GM18870 (cell line): ENCODE data around the gene SZT2.
"Not testable (repeated sequence)": the region's sequence is repeated elsewhere in the genome, so short reads cannot be mapped to it uniquely, and the experiment has no call there.

ENCODE experiments used
- ATAC-seq: cut with Tn5 transposase; IDR thresholded peaks from one replicate; pipeline ENCODE4 v1.9.1; 2021; ENCODE audit warnings: moderate library complexity; ENCODE audit not compliant: unreplicated experiment

Gene SZT2

GRCh38 chr1:43387976-43388599, 1.6 kb upstream of the SZT2 start:
- ATAC-seq: no peak

GRCh38 chr1:43388613-43389012, 1.1 kb upstream of the SZT2 start:
- no peak for ATAC-seq

- ATAC-seq: no peak
Observed at GRCh38 chr1:43392702-43393101, 3.0 kb downstream of the SZT2 start.

GRCh38 chr1:43395523-43395922, 5.8 kb downstream of the SZT2 start:
- ATAC-seq: no peak

GRCh38 chr1:43396059-43396458, 6.4 kb downstream of the SZT2 start:
- no peak for ATAC-seq

GRCh38 chr1:43398227-43398626, 8.5 kb downstream of the SZT2 start:
- no peak for ATAC-seq

- ATAC-seq: not testable (repeated sequence)
Observed at GRCh38 chr1:43400441-43400840, 10.7 kb downstream of the SZT2 start.

GRCh38 chr1:43402089-43402865, 12.6 kb downstream of the SZT2 start:
- no peak for ATAC-seq

- ATAC-seq: no peak
Observed at GRCh38 chr1:43404353-43404752, 14.7 kb downstream of the SZT2 start.

- ATAC-seq: no peak
Observed at GRCh38 chr1:43405219-43405875, 15.6 kb downstream of the SZT2 start.

GRCh38 chr1:43405876-43406234, 16.2 kb downstream of the SZT2 start:
- no peak for ATAC-seq

- ATAC-seq: no peak
Observed at GRCh38 chr1:43410571-43410970, 20.9 kb downstream of the SZT2 start.

GRCh38 chr1:43413426-43413825, 23.7 kb downstream of the SZT2 start:
- ATAC-seq: not testable (repeated sequence)

GRCh38 chr1:43414634-43415223, 25.0 kb downstream of the SZT2 start:
- no peak for ATAC-seq

GRCh38 chr1:43415901-43416300, 26.2 kb downstream of the SZT2 start:
- ATAC-seq: no peak

- ATAC-seq: no peak
Observed at GRCh38 chr1:43418858-43419257, 29.2 kb downstream of the SZT2 start.

- no peak for ATAC-seq
Observed at GRCh38 chr1:43419627-43420425, 30.1 kb downstream of the SZT2 start.

- no peak for ATAC-seq
Observed at GRCh38 chr1:43420874-43421273, 31.2 kb downstream of the SZT2 start.

GRCh38 chr1:43421396-43421795, 31.7 kb downstream of the SZT2 start:
- no peak for ATAC-seq

GRCh38 chr1:43421976-43422750, 32.5 kb downstream of the SZT2 start:
- no peak for ATAC-seq
